DMS153 (cell line): ENCODE data around the gene SKAP1.
"Not testable (repeated sequence)": the region's sequence is repeated elsewhere in the genome, so short reads cannot be mapped to it uniquely, and the experiment has no call there.

Experiments used
- DNase-seq: peaks from one replicate; lab custom pipeline; 2025; lab: John Stamatoyannopoulos, UW

The SKAP1 gene

GRCh38 chr17:48285614-48286013, 144.4 kb downstream of the SKAP1 start:
- no peak for DNase-seq

GRCh38 chr17:48283907-48284306, 146.1 kb downstream of the SKAP1 start:
- DNase-seq = no peak

GRCh38 chr17:48283411-48283810, 146.6 kb downstream of the SKAP1 start:
- no peak for DNase-seq

GRCh38 chr17:48282303-48282702, 147.7 kb downstream of the SKAP1 start:
- no peak for DNase-seq

- no peak for DNase-seq
Measured at GRCh38 chr17:48278760-48279491, 151.1 kb downstream of the SKAP1 start.

GRCh38 chr17:48276776-48277175, 153.2 kb downstream of the SKAP1 start:
- no peak for DNase-seq

- no peak for DNase-seq
Measured at GRCh38 chr17:48270899-48271298, 159.1 kb downstream of the SKAP1 start.

GRCh38 chr17:48269209-48269608, 160.8 kb downstream of the SKAP1 start:
- DNase-seq = no peak

- no peak for DNase-seq
Measured at GRCh38 chr17:48263731-48264035, 166.3 kb downstream of the SKAP1 start.

GRCh38 chr17:48262982-48263730, 166.9 kb downstream of the SKAP1 start:
- no peak for DNase-seq

GRCh38 chr17:48261297-48261880, 168.6 kb downstream of the SKAP1 start:
- peak; percentile 10 for DNase-seq

GRCh38 chr17:48259694-48260291, 170.2 kb downstream of the SKAP1 start:
- peak; percentile 62 for DNase-seq

- no peak for DNase-seq
Measured at GRCh38 chr17:48258331-48258730, 171.7 kb downstream of the SKAP1 start.

GRCh38 chr17:48255759-48256158, 174.3 kb downstream of the SKAP1 start:
- no peak for DNase-seq

GRCh38 chr17:48254896-48255295, 175.1 kb downstream of the SKAP1 start:
- no peak for DNase-seq

- DNase-seq = no peak
Measured at GRCh38 chr17:48253975-48254374, 176.0 kb downstream of the SKAP1 start.

GRCh38 chr17:48251950-48252349, 178.1 kb downstream of the SKAP1 start:
- DNase-seq = no peak

- no peak for DNase-seq
Measured at GRCh38 chr17:48250949-48251348, 179.1 kb downstream of the SKAP1 start.

- DNase-seq = not testable (repeated sequence)
Measured at GRCh38 chr17:48250059-48250458, 180.0 kb downstream of the SKAP1 start.

- DNase-seq = no peak
Measured at GRCh38 chr17:48247603-48248002, 182.4 kb downstream of the SKAP1 start.

GRCh38 chr17:48247038-48247437, 183.0 kb downstream of the SKAP1 start:
- no peak for DNase-seq

GRCh38 chr17:48246612-48247011, 183.4 kb downstream of the SKAP1 start:
- DNase-seq = no peak

- not testable (repeated sequence) for DNase-seq
Measured at GRCh38 chr17:48245465-48246033, 184.5 kb downstream of the SKAP1 start.
